HepG2 (cell line): ENCODE measurements around the gene ZMIZ1. TPM values are rescaled to one million over a fixed set of nuclear protein-coding genes. Genes with fewer than 3 reads are reported as not detected.

Experiments used
- ATAC-seq: fragments of 200-7000 bp; cut with Tn5 transposase; 3 replicates; pipeline ENCODE4 v1.9.1; 2020; ENCODE audit warnings: mild to moderate bottlenecking, moderate library complexity
- BruUV-seq: library from RNA; stranded (reverse); fragments of 400-500 nt; replicated peaks from 2 replicates; lab custom pipeline; 2021; lab: Mats Ljungman, UMichigan
- CTCF ChIA-PET: fragments of 300-600 bp; formaldehyde crosslinking; extraction: SDS; loops from one replicate; lab custom pipeline; 2021; ENCODE audit warnings: low total read pairs, inconsistent platforms, low intra/inter-chr PET ratio; lab: Yijun Ruan, JAX
- POLR2A ChIA-PET: fragments of 350-600 bp; sonication (Branson Sonifier 250); formaldehyde crosslinking; loops from one replicate; lab custom pipeline; 2020; ENCODE audit warnings: antibody characterized with exemption, inconsistent platforms; lab: Yijun Ruan, JAX
- DNase-seq: peaks from one replicate; pipeline ENCODE4 v3.0.0-alpha.2; 2015; ENCODE audit warnings: low spot score
- FAIRE-seq: peaks from 3 replicates; lab custom pipeline; 2011; peaks lifted over from hg19 to GRCh38; lab: Jason Lieb, UNC
- H2AFZ ChIP-seq: one replicate; pipeline ENCODE4 v1.6.1; 2011; ENCODE audit warnings: low read length, inconsistent platforms
- H3K27ac ChIP-seq: fragments of 300-600 bp; 3 replicates; pipeline ENCODE4 v1.8.0; 2011; ENCODE audit warnings: mixed run types, mild to moderate bottlenecking, mixed read lengths, low read length, inconsistent platforms; ENCODE audit not compliant: insufficient read depth; ENCODE audit errors: extremely low read length
- H3K27me3 ChIP-seq, 2 experiments: fragments of 200-600 bp in 1 of 2; 2 replicates in 1 of 2; 3 replicates in 1 of 2; pipeline versions ENCODE4 v1.6.0 to v1.8.0; 2011; ENCODE audit warnings: low read length in 2 of 2, mild to moderate bottlenecking in 2 of 2, moderate library complexity in 2 of 2, inconsistent platforms in 1 of 2; ENCODE audit not compliant: insufficient read depth in 2 of 2, control insufficient read depth in 1 of 2
- H3K36me3 ChIP-seq, 2 experiments: fragments of 200-600 bp in 1 of 2; replicated peaks in 1 of 2; 2 replicates in 1 of 2; 3 replicates in 1 of 2; pipeline versions ENCODE4 v1.5.1 to v1.8.0; 2011; ENCODE audit warnings: low read length in 2 of 2, inconsistent platforms in 1 of 2; ENCODE audit not compliant: insufficient read depth in 2 of 2, control insufficient read depth in 1 of 2
- H3K4me1 ChIP-seq: 2 replicates; pipeline ENCODE4 v1.5.1; 2012; ENCODE audit warnings: low read length, inconsistent platforms; ENCODE audit not compliant: insufficient read depth
- H3K4me2 ChIP-seq: 2 replicates; pipeline ENCODE4 v1.6.0; 2011; ENCODE audit warnings: low read depth, low read length, inconsistent platforms
- H3K4me3 ChIP-seq, 3 experiments: fragments of 200-600 bp in 1 of 3; sonication (generic), shearing (Covaris generic) in 1 of 3; replicated peaks in 1 of 3; 2 replicates each; pipeline ENCODE4 v1.5.1; 2011 to 2016; ENCODE audit warnings: low read length in 3 of 3, inconsistent platforms in 2 of 3, low read depth in 2 of 3, mild to moderate bottlenecking in 2 of 3, control low read depth in 1 of 3, mixed read lengths in 1 of 3; ENCODE audit not compliant: insufficient read depth in 1 of 3
- H3K79me2 ChIP-seq: one replicate; pipeline ENCODE4 v1.6.1; 2011; ENCODE audit warnings: low read length, inconsistent platforms; ENCODE audit not compliant: insufficient read depth
- H3K9ac ChIP-seq: 2 replicates; pipeline ENCODE4 v1.6.0; 2011; ENCODE audit warnings: mild to moderate bottlenecking, low read depth, low read length, inconsistent platforms; ENCODE audit not compliant: insufficient read depth
- H3K9me3 ChIP-seq: 2 replicates; pipeline ENCODE4 v1.5.1; 2012; ENCODE audit warnings: mild to moderate bottlenecking, low read length
- H4K20me1 ChIP-seq: 2 replicates; pipeline ENCODE4 v1.6.0; 2011; ENCODE audit warnings: inconsistent platforms, mild to moderate bottlenecking, low read length, moderate library complexity; ENCODE audit not compliant: insufficient read depth
- AGO2 ChIP-seq: fragments of 200-400 bp; formaldehyde crosslinking; optimal IDR thresholded peaks from 2 replicates; pipeline ENCODE3; 2017; ENCODE audit warnings: mild to moderate bottlenecking, low read depth, low read length, moderate library complexity
- POLR2G ChIP-seq: fragments of 200-400 bp; formaldehyde crosslinking; IDR thresholded peaks from 2 replicates; pipeline ENCODE4 v1.6.1; 2018; ENCODE audit warnings: mild to moderate bottlenecking, low read depth, low read length, moderate library complexity
- ZFP36 ChIP-seq: fragments of 150-350 bp; IDR thresholded peaks from 2 replicates; pipeline ENCODE4 v1.6.1; 2018; ENCODE audit warnings: borderline replicate concordance, low read length, low read depth; ENCODE audit not compliant: partially characterized antibody
- ZNF234 ChIP-seq: sonication (generic); formaldehyde crosslinking; conservative IDR thresholded peaks from 2 replicates; pipeline ENCODE4 v1.5.1; 2020; ENCODE audit warnings: mild to moderate bottlenecking, missing genetic modification reagents
- WGBS: methylation state at CpG from one replicate; pipeline ENCODE4 v1.1.6; 2017; ENCODE audit warnings: low lambda C conversion rate; 5-methylcytosine and 5-hydroxymethylcytosine counted together
- in situ Hi-C: cut with HindIII; loops from 2 replicates; pipeline ENCODE4 v1.10.0; 2017; ENCODE audit warnings: low pct_unique_long_range_greater_than_20kb; ENCODE audit not compliant: extremely low pct_ligation_motif_present
- intact Hi-C: fragments of 100-400 bp; cut with micrococcal nuclease; formaldehyde crosslinking; loops from one replicate; pipeline ENCODE4 v1.10.0; 2022; ENCODE audit not compliant: unreplicated experiment
- polyA plus RNA-seq, 8 experiments: library from polyadenylated mRNA; depleted of rRNA in 3 of 8; stranded (reverse) in 7 of 8; unstranded in 1 of 8; fragments of >200 nt; fragmentation: Illumina TruSeq in 4 of 8; extraction: Trizol in 4 of 8; gene quantifications; 2 replicates each; pipeline versions ENCODE4 v1.2.1 to v1.2.3, GENCODE V29; 2011 to 2016; ENCODE audit warnings: low read depth in 4 of 8, missing spikeins in 1 of 8, mixed read lengths in 1 of 8; ENCODE audit not compliant: insufficient read depth in 1 of 8
- total RNA-seq, 5 experiments: library from RNA; depleted of rRNA; stranded (reverse); fragments of >200 nt; fragmentation: Illumina TruSeq; extraction: Trizol; gene quantifications; 2 replicates each; pipeline ENCODE4 v1.2.3, GENCODE V29; 2016; ENCODE audit warnings: low read depth in 1 of 5

The ZMIZ1 gene
- total and polyA plus RNA-seq, 2 of the 13 experiments (the other 11 are each of a cell fraction or from before 2014, with no cell fraction given) = 5.3 to 10.2 TPM

- FAIRE-seq = no peak
- Histone ChIP-seq H3K9ac (no peak overlapping the region), H3K9me3 (no peaks in the 10 kb centered on the region), H4K20me1 (no peaks in the 10 kb centered on the region; the same call in 1 of the 2 replicates), H2AFZ (no peak overlapping the region), H3K4me3 (no peak overlapping the region), H3K27me3 (no peaks in the 10 kb centered on the region; a peak in 1 of 5 replicates), H3K27ac (no peak overlapping the region), H3K4me2 (no peak overlapping the region), H3K79me2 (no peaks in the 10 kb centered on the region), H3K4me1 (peaks cover 14% of the 10 kb centered on the region), H3K36me3 (peaks cover 19 to 32% of the 10 kb centered on the region in 2 experiments)
- DNase-seq = no peak
- no peak for TF ChIP-seq ZNF234 (CRISPR knock-in tag)
- peak; percentile 22 for TF ChIP-seq AGO2
- no peak for ATAC-seq
- in situ Hi-C loops = no loop called here
- POLR2A ChIA-PET = no interaction called here
- BruUV-seq = no TSS peak
- CTCF ChIA-PET = no interaction called here
- WGBS = 93% methylated on average over 9 of the region's 22 CpGs
- intact Hi-C loops = no loop called here
Measured at GRCh38 chr10:79312601-79313187, 243.9 kb downstream of the ZMIZ1 start.

GRCh38 chr10:79313320-79313719 is 244.6 kb downstream of the ZMIZ1 start:
- TF ChIP-seq POLR2G (peak; percentile 14; the same call in 1 of the 2 replicates), ZFP36 (no peak)
- TF ChIP-seq, all 625 proteins: peak for 1
- intact Hi-C loops (no loop called here), in situ Hi-C loops (no loop called here)
- WGBS = 98% methylated on average over 8 of the region's 8 CpGs
- POLR2A ChIA-PET = no interaction called here
- no peaks in the 10 kb centered on the region for H3K79me2 ChIP-seq
- no peaks in the 10 kb centered on the region; a peak in 1 of 5 replicates for H3K27me3 ChIP-seq
- DNase-seq = no peak
- no peak for ATAC-seq
- CTCF ChIA-PET = no interaction called here
- no peak overlapping the region for H3K9ac ChIP-seq
- H3K4me3 ChIP-seq = no peak overlapping the region
- BruUV-seq = no TSS peak
- H3K4me2 ChIP-seq = no peak overlapping the region
- H3K36me3 ChIP-seq = peaks cover 14 to 26% of the 10 kb centered on the region in 2 experiments
- no peaks in the 10 kb centered on the region for H3K9me3 ChIP-seq
- peaks cover 20% of the 10 kb centered on the region for H3K4me1 ChIP-seq
- H4K20me1 ChIP-seq = no peaks in the 10 kb centered on the region; the same call in 1 of the 2 replicates
- FAIRE-seq = no peak
- no peak overlapping the region for H2AFZ ChIP-seq
- no peak overlapping the region for H3K27ac ChIP-seq
